CD4-positive, alpha-beta T cell treated with Interleukin-6 at 100 ng/mL for 8 hours (primary cell): ENCODE data around the gene SYNM.

Source experiments
- DNase-seq: peaks from one replicate; pipeline ENCODE4 v3.0.0-alpha.2; 2020; ENCODE audit warnings: mixed read lengths, low spot score

The SYNM gene

DNA sequence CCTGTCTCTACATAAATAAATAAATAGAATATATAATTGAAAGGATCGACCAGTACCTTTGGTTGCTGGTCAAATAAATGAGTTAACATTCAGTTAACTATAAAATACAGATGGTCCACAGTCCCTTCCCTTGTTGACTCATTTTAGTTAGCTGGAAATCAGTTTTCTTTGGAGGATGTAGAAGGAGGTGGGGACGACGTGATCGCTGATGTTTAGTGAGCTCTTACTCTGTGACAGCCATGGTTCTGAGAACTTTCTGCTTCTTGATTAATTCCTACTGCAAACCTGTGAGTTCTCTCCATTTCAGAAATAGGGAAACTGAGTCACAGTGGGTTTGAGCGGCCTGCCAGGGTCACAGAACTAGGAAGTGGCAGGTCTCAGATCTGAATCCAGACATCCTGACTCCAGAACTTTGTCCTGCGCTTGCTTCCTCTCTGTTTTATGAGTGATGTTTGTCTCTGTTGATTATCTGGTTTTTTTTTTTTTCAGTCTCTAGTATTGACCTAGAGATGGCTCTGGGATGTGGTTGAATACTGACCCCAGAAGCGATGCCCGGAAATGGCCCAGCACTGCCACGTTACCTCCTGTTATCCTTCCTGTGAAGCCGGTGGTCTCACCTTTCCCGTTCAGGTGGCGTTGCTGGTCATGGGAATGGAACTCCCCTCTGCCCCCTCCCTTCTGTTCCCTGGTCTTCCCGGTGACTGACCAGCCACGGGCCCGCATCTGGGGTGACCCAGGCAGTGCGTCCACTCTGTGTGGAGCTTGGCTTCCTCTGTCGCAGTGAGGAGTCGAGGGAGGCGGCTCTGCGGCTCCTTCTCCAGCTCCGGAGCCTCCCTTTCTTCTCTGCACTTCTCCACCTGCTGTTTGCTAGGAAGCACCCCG is 18.2 kb downstream of the SYNM start:
- no peak for DNase-seq

DNA sequence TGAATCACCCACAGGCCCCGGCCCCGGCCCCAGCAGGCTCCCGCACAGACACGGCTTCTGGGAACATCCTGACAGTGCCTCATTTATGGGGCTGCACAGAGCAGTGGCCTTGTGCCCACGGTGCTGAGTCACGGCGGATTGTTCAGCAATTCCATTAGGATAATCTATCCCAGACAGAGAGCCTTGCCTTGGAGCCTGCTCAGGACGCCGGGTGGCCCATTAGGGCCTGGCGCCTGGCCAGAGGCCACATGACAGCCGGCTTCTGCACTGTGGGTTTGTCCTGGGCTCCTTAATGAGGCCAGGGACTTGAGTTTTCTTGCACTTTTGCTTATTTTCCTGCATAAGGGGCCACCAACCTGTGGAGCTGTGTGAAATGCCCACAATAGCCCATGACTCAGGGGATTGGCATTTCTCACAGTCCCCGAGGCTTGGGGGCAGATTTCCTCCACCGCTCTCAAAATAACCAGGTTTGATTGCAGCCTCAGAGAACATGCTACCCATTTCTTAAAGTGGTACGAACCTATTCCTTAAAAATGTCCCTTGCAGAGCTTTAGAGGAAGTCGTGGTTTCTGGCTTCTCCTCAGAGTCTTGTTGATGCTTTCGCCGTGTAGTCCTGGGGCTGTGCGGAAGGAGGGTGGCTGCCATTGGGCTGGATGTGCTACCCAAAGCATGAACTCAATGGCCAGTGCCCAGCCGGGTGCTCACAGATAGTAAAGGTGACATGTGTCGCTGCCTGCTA is 19.0 kb downstream of the SYNM start:
- no peak for DNase-seq

- DNase-seq: no peak
Measured at GRCh38 chr15:99124641-99125040, 19.8 kb downstream of the SYNM start.

- DNase-seq: no peak
Measured at GRCh38 chr15:99125061-99125891, 20.4 kb downstream of the SYNM start.

DNA sequence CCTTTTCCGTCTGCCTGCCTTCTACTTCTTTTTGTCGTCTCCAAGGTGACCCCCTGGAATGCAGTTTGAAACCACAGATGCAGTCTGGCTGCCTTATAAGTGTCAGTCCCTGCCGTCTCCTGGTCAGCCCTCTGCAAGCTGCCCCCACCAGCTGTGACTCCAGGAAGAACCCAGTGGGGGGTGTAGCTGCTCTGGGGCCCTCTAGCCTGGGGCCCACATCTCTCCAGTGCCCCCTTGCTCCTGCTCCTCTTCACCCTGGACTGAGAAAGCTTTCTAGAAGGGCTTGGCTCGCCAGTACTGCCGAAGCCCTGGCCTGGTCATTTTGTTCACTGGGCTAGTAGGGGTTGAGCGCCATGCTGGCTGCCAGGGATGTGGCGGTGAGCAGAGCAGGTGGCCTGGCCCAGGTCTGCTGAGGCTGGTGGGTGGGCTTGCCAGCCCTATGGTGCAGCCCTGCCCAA is 21.3 kb downstream of the SYNM start:
- no peak for DNase-seq

DNA sequence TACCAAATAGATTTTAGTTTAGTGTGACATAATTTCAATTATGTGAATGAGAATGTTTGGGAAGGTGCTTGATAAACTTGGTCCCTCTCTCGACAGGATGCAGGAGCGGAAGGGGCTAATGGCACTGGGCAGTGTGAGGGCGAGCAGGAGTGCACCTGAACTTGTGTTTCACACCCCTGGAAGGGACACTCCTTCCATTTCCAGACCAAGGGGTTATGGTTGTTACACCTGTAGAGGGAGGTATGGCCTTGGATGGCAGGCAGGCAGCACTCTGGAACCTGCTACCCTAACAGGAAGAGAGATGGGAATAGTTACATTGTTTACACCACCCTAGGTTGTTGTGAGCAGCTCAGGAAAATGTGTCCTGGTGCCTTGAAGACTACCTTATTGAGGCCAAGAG is 22.1 kb downstream of the SYNM start:
- DNase-seq: no peak

- no peak for DNase-seq
Measured at GRCh38 chr15:99127773-99128172, 22.9 kb downstream of the SYNM start.

GRCh38 chr15:99128411-99128810 is 23.5 kb downstream of the SYNM start:
- DNase-seq: no peak

DNA sequence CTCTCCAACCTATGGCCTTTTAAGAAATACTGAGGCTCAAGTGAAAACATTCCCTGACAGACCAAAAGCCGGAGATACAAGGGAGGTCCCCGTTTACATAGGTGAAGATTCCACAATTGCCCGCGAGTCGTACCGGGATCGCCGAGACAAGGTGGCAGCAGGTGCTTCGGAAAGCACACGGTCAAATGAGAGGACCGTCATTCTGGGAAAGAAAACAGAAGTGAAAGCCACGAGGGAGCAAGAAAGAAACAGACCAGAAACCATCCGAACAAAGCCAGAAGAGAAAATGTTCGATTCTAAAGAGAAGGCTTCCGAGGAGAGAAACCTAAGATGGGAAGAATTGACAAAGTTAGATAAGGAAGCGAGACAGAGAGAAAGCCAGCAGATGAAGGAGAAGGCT is 24.8 kb downstream of the SYNM start:
- DNase-seq: no peak

- DNase-seq: no peak
Measured at GRCh38 chr15:99130314-99130713, 25.4 kb downstream of the SYNM start.

GRCh38 chr15:99130765-99131440 is 26.0 kb downstream of the SYNM start:
- no peak for DNase-seq

DNA sequence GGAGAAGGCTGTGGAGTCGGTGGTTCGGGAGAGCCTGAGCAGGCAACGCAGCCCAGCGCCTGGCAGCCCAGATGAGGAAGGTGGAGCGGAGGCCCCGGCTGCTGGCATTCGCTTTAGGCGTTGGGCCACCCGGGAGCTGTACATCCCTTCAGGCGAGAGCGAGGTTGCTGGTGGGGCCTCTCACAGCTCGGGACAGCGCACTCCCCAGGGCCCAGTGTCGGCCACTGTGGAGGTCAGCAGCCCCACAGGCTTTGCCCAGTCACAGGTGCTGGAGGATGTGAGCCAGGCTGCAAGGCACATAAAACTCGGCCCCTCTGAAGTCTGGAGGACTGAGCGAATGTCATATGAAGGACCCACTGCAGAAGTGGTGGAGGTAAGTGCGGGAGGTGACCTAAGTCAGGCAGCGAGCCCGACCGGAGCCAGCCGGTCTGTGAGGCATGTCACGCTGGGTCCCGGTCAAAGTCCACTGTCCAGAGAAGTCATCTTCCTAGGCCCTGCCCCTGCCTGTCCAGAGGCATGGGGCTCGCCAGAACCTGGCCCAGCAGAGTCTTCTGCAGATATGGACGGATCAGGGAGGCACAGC is 26.7 kb downstream of the SYNM start:
- no peak for DNase-seq

DNA sequence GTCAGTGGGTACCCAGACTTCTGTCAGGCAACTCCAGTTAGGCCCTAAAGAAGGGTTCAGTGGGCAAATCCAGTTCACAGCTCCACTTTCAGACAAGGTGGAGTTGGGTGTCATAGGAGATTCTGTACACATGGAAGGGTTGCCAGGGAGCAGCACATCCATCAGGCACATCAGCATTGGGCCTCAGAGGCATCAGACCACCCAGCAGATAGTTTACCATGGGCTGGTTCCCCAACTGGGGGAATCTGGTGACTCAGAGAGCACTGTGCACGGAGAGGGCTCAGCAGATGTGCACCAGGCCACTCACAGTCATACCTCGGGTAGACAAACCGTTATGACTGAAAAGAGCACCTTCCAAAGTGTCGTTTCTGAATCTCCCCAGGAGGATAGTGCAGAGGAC is 27.2 kb downstream of the SYNM start:
- DNase-seq: no peak

- DNase-seq: no peak
Measured at GRCh38 chr15:99132634-99133287, 27.9 kb downstream of the SYNM start.

- DNase-seq: no peak
Measured at GRCh38 chr15:99134317-99134821, 29.5 kb downstream of the SYNM start.

- DNase-seq: no peak
Measured at GRCh38 chr15:99135194-99135593, 30.3 kb downstream of the SYNM start.

DNA sequence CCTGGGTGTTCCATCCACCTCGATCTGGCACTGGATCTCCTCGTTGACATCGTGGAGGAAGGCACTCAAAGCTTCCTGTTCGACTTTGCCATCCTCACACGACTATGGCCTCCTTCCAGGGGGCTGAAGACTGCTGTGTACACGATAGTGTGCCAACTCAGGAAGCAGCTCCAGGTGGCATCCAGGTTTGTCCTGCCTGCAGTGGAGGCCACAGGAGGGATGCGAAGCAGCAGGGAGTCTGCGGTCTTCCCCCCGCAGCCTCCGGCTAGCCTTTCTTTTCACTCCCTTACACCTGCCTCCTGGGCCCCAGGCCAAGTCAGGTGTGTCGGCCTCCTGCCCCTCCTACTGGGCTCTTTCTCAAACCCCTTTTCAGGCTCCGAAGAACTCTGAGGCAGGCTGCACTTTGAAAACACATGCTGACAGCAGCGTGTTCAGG is 32.2 kb downstream of the SYNM start:
- no peak for DNase-seq

DNA sequence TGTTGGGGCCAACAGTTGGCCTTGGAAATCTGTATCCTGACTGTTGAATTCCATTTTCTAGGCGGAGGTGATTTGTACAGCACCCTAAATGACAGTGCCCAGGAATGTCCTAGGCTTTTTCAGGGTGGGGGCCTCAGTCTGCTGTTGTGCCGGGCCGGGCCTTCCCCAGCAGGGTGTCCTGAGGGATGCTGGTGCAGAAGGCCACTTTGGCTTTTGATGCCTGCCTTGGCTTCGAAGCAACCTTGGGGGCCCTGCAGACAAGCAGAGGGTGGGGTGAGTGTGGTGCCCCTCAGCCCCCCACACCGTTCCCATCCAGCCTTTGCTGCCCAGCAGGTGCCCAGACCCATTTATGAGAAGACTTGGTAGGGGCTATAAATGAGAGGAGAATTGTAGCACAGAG is 33.0 kb downstream of the SYNM start:
- no peak for DNase-seq

DNA sequence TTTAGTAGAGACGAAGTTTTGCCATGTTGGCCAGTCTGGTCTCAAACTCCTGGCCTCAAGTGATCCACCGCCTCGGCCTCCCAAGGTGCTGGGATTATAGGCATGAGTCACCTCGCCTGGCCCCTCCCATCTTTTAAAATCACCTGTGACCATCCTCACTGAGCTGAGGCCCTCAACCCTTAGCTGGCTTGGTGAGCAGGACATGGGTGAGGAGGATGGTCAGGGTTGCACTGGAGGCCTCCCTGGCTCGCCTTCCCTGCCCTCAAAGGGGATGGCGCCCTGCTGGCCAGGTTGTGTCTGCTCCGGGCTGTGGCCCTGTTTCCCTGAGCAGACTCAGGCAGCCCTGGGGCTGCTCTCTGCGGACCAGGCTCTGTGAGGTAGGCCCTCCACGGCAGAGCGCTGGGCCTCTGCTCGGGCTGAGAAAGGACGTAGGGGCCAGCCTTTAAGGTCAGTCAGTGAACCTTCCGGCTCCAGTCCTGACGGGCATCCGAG is 33.7 kb downstream of the SYNM start:
- DNase-seq: no peak

GRCh38 chr15:99139276-99139675 is 34.4 kb downstream of the SYNM start:
- DNase-seq: no peak
